HG03097 (cell line): Measurements from ENCODE around the gene PDE4C.
A peak's percentile ranks its signal among the peaks of the same experiment; 100 is the strongest.

Experiments used
- ATAC-seq: cut with Tn5 transposase; IDR thresholded peaks from one replicate; pipeline ENCODE4 v1.9.1; 2021; ENCODE audit not compliant: unreplicated experiment, low FRiP score

Gene PDE4C

DNA sequence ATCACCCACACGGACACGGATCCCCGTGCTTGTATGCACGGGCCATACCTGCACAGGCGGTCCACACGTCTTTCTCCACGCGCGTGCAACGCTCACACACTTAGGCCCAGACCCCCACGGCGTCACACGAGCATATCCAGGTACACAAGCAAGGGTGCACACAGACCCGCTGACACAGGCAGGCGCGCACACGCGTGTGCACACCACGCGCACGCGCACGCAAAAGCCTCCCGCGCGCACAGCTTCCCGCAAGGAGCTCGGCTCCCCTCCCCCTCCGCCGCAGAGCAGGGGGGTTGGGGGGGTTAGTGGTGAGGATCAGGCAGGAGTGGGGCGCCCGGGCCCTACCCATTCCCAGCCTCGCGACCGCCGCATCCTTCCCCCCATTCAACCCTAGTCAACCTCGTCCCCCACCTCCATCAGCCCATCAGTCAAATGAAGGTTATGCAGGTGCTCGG, 22.8 kb downstream of the PDE4C start:
- ATAC-seq, result no peak

DNA sequence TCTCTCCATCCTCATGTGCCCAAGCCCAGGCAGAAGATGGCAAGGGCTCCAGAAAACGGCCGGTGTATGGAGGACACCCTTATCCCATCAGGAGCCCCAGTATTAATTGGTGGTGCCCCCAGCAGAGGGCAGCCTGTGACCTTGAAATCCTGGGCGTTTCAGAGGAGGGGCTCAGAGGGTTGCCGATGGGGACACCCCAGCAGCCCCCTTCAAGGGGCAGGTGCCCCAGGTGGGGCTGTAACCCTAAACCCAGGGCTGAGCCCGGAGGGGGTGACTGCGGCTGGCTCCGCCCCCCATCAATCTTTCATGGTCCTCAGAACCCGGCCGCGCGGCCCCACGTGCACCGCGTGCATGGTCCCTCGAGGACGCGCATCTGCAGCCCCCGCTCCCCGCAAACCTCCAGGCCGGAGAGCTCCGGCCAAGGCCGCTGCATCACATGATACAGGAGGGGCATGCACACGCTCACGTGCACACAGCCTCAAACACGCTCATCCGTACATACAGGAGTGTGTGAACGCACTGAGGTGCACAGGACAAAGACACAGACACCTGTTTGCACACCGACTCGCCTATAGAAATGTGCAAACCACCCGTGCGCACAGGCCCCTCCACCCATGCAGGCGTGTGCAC, 23.3 kb downstream of the PDE4C start:
- no peak for ATAC-seq

DNA sequence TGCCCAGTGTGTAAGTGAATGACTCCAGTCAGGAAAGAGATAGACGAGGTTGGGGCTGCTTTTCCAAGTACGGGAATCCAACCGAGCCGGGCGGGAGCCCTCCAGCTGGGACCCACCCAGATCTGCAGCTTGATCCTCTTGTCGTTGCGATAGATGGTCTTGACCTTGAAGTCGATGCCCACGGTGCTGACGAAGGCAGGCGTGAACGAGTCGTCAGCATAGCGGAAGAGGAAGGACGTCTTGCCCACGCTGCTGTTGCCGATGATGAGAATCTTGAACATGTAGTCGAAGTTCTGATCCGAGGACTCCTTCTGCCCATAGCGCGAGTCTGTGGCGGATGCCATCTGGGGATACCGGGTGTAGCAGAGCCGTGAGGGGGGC, 23.9 kb downstream of the PDE4C start:
- no peak for ATAC-seq

DNA sequence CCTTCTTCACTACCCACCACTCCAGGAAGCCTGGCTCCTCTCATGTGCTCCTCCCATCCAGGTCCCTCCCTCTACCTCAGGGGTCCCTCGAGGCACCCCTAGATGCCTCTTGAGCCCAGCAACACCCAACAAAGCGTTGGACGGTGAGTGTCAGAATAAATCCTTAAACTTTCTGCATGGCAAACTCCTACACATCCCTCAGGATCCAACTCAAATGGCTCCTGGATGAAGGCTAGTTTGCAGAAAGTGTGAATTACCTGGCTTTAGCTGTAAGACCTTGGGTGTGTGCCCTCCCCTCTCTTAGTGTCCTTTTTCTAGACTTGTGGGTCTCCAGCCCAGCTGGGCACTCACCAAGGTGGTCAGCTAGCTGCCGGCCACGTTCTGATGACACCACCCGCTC, 27.9 kb downstream of the PDE4C start:
- ATAC-seq, result no peak

DNA sequence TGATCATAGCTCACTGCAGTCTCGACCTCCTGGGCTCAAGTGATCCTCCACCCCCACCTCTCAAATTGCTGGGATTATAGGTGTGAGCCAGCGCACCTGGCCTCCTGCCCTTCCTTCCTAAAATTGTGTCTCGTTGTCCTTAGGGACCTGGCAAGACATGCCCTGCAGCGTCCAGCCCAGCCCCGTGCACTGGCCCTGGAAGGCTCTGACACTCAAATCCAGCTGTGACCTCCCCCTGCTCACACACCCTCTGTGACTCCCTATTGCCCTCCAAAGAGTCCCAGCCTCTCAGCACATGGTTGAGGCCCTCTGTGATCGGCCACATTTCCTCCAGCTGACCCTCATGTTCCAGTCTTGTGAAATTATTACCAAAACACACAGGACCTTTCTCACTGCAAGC, 28.3 kb downstream of the PDE4C start:
- no peak for ATAC-seq

DNA sequence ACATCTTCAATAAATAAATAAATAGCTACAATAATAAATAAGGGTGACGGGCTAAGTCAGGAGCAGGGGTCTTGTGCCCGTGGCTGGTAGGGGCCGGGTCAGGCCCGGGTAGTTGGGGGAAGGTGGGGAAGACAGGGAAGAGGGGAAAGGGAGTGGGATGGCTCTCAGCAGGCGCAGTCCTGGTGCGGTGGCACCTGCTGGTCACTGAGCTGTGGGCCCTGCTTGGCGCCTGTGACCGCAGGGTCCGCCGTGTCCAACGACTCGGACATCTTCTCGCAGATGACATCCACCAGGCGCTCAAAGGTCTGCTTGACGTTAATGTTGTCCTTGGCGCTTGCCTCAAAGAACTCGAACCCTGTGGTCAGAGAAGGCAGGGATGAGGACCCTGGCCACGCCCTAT, 28.9 kb downstream of the PDE4C start:
- ATAC-seq, result no peak

DNA sequence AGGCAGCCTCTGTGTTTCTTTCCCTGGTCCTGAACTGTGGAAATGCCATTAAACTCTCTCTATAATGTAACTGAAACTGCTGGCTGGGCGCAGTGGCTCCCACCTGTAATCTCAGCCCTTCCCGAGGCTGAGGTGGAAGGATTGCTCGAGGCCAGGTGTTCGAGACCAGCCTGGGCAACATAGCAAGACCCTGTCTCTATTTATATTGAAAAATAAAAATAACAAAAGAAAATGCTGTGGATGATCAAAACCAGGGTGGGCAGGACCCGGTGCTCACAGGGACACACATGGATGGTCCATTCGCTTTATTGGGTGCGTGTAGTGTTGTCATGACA, 29.8 kb downstream of the PDE4C start:
- ATAC-seq, result no peak

DNA sequence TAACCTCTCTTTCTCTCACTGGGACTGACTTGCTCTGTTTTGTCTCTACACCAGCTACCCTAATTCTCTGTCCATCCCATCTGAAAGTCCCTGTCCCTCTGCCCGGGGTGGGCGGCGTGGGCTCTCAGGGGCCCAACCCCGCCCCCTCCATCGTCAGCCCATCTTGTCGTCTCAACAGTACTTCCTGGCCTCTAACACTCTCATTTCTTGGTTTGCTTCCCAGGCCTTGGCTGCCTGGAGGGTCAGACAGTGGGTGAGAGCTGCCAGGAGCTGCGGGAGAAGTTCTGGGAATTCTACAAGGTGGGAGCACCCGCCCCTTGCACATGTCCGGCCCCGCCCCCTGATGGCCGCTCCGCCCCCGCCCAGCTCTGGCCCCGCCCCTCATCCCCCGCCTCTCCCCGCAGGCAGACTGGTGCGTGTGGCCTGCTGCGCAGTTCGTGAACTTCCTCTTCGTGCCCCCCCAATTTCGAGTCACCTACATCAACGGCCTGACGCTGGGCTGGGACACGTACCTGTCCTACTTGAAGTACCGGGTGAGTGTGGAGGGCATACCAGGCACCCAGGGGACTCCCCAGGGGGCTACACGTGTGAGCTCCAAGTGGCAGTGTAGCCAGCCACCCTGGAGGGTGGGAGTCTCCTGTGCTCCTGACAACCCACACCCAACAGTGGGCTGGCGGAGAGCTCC, 31.5 kb downstream of the PDE4C start:
- ATAC-seq, result no peak

DNA sequence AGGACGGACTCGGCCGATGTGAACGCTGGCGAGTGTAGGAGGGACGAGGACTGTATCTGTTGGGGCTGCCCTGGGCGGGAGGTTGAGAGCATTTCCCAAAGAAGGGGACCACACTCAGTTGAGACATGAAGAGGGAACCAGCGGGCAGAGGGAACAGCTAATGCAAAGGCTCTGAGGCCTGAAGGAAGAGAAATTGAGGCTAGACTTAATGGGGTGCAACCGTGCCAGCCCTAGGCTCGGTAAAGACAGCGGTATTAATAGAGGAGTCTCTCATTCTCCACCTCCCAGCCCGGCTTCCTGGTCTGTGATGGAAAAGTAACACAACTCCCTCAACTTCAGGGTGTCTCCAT, 32.1 kb downstream of the PDE4C start:
- ATAC-seq, result no peak

DNA sequence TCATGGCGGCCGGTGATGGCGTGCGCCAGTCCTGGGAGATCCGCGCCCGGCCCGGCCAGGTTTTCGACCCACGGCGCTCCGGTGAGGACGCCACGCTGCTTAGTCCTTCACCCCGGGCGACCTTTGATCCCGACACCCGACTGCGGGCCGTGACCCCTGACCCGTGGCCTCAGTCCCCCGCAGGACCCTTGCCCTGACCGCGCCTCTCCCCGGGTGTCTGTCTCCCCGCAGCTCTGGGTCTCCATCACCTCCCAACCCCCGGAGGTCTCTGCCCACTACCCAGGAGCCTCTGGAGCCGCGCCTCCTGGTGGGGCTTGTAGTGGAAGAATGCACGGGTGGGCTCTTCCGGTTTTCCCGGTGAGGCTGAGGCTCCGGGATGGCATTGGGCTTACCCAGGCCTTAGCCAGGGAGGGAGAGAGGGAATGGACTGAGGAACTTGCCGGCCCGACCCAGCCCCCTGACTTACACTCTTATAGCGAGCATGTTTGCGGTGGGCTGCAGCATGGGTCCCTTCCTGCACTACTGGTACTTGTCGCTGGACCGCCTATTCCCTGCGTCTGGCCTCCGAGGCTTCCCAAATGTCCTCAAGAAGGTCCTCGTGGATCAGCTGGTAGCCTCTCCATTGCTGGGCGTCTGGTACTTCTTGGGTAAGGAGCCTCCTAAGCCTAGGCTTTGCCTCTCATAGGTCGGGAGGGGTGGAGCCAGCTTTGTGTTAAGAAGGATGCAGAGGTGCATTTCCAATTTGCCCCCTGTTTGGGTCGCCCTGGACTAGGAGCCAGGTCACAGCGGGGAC, 32.7 kb downstream of the PDE4C start:
- ATAC-seq, result no peak

DNA sequence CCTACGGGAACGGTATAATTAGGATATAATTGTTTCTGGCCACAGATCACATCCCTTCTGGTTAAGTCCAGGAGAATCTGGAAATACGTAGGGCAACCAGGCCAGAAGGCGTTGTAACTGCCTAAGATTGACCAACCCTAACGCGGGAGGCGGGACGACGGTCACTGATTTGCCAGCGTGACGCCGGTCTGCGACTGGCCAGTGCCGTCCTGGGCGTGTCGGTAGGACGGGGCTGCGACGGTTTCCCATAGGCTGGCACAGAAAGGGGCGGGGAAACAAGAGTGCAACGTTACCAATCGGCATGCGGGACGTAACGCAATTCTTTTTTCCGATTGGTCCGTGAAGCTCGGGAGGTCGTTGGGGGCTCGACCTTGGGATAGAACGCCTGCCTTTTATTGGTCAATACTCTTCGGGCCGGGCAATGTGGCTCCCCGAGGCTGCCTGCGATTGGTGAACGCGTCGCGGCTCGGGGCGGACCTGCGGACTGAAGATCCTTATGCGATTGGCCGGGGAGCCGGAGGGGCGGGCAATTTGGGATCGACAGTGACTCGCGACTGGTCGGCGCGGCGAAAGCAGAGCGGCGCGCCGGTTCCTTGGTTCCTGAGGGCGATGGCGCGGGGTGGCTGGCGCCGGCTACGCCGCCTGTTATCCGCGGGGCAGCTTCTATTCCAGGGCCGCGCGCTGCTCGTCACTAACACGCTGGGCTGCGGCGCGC, 33.4 kb downstream of the PDE4C start, which contains the start of gene MPV17L2:
TSS of gene MPV17L2 (plus strand) at position 546 of the 715 bp plus-strand sequence. CDS start at position 610, 64 bp downstream.
- ATAC-seq, result peak; percentile 86

DNA sequence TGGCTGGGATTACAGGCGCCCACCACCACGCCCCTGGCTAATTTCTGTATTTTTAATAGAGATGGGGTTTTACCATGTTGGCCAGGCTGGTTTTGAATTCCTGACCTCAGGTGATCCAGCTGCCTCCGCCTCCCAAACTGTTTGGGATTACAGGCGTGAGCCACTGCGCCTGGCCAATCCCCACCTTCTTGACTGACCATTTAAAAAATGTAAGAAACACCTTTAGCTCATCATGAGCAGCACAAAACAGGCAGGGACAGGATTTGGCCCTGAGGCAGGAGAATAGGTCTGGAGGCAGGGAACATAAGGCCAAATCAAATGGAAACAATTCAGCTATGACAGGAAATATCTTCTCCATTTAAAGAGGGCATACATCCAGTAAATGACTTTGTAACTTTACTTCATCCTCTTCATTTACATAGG, 34.6 kb downstream of the PDE4C start:
- no peak for ATAC-seq

DNA sequence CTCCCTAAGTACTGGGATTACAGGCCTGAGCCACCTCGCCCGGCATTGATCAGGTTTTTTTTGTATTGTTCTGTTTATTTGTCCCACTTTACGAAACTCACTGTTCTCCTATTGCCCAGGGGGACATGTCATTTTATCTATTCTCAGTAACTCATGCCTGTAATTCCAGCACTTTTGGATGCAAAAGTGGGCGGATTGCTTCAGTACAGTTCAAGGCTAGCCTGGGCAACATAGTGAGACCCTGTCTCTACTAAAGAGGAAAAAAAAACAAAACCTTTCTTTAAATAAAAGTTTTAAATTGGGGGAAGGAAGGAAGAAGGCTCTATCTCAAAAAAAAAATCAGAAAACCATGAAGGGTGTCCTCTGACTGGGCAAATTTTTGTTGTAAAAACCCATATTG, 36.0 kb downstream of the PDE4C start:
- no peak for ATAC-seq

DNA sequence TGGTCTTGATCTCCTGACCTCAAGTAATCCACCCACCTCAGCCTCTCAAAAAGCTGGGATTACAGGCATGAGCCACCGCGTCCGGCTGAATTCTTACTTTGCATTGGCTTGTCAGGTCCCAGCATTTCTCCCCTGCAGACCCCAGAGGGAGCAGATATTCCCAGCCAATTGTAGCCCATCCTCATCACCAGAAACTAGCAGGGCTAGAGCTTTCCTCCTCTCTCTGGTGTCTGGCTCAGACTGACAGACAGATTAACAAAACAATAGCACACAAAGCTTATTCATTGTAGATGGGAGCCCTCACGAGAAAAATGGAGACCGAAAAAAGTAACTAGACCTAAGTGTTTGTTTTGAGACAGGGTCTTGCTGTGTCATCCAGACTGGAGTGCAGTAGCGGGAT, 40.7 kb downstream of the PDE4C start:
- ATAC-seq, result no peak

DNA sequence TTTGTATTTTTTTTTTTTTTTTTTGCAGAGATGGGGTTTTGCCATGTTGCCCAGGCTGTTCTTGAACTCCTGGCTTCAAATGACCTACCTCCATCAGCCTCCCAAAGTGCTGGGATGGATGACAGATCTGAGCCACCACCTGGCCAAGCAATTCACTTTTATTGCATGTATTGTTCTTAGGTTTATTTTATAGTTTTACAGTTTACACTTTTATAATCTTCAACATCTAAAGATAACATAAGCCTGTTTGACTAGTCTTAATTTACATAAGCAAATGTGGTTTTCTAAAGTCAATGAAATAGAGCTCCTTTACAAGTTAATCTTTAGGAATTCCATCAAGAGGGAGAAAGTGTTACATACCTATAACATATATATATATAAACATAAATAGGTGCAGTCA, 42.7 kb downstream of the PDE4C start:
- no peak for ATAC-seq

DNA sequence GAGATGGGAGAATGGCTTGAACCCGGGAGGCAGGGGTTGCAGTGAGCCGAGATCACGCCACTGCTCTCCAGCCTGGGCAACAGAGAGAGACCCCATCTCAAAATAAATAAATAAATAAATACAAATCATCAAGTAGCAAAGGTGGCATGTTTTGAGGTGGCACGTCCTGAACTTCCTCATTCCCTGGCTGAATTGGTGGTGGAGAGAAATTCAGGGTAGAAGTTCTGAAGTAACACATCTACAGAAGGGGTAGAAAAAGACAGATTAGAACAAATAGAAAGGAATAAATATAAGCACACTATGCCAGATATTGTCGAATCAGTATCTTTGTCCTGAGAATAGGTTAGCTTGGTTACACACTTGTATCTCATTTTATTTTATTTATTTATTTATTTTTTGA, 46.3 kb downstream of the PDE4C start:
- ATAC-seq, result no peak

DNA sequence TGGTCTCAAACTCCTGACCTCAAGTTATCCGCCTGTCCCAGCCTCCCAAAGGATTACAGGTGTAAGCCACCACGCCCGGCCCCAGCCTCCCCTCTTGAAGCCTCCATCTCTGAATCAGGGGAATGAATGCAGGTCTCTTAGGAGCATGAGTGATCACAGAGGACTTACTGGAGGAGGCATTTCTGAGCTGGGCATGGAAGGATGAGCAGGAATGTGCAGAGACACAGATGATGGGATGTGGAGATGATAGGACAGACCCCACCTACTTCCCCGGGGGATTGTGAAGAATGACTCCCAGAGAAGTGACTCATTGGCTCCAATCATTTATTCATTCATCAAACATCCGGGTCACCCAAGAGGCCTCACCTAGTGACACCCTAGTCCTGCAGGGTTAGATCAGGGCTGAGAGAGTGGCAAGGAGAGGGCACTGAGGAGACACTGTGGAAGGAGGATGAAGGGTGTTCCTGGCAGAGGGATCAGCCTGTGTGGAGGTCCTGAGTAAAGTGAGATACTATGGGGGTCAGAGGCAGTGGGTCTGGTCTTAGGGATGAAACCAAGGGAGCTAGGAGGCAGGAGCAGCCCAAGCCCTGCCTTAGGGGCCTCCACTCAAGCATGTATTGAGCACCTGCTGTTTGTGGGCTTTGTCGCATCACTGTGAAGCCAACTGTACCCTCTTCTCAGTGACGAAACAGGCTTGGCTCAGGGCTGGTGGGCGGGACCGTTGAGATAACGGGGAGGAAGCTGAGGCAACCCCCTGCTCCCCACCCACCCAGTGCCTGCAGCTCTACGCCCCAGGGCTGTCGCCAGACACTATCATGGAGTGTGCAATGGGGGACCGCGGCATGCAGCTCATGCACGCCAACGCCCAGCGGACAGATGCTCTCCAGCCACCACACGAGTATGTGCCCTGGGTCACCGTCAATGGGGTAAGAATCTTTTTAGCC, 49.6 kb downstream of the PDE4C start:
- ATAC-seq, result no peak

DNA sequence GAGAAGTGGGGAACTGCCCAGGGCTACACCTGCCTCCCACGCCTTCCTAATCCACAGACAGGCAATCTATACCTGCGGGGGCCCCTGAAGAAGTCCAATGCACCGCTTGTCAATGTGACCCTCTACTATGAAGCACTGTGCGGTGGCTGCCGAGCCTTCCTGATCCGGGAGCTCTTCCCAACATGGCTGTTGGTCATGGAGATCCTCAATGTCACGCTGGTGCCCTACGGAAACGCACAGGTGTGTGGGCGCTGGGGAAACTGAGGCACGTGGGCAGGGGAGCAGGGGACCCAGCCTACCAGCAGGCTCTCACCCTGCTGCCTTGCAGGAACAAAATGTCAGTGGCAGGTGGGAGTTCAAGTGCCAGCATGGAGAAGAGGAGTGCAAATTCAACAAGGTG, 51.3 kb downstream of the PDE4C start:
- ATAC-seq, result no peak
